Fibroblast of skin of left biceps (primary cell): ENCODE data around the gene MYO9B.

Experiments
- DNase-seq, 2 experiments: peaks; one replicate each; pipeline ENCODE4 v3.0.0-alpha.2; 2013; ENCODE audit warnings: low read depth in 2 of 2

MYO9B gene

GRCh38 chr19:17213334-17213733 lies 137.8 kb downstream of the MYO9B start:
- DNase-seq: no peak

- no peak for DNase-seq
Observed at GRCh38 chr19:17214508-17215126, 139.0 kb downstream of the MYO9B start.

GRCh38 chr19:17215127-17215971 lies 139.8 kb downstream of the MYO9B start, which contains the start of gene USE1:
Gene USE1, plus strand, starts transcription at chr19:17215357. Its CDS starts 49 bp downstream, at chr19:17215406.
- DNase-seq: peak; percentile 72 to 75

- no peak for DNase-seq
Observed at GRCh38 chr19:17216058-17216670, 140.6 kb downstream of the MYO9B start.

GRCh38 chr19:17219286-17219685 lies 143.7 kb downstream of the MYO9B start:
- DNase-seq: no peak

GRCh38 chr19:17220207-17220758 lies 144.7 kb downstream of the MYO9B start:
- no peak for DNase-seq

GRCh38 chr19:17225053-17225452 lies 149.5 kb downstream of the MYO9B start:
- DNase-seq: no peak

- peak; percentile 83 to 87 for DNase-seq
Observed at GRCh38 chr19:17226002-17226933, 150.7 kb downstream of the MYO9B start, which contains the start of gene OCEL1. Gene OCEL1, plus strand, starts transcription at chr19:17226226. Its CDS starts 22 bp downstream, at chr19:17226248.

GRCh38 chr19:17227798-17228367 lies 152.3 kb downstream of the MYO9B start:
- no peak for DNase-seq

- DNase-seq: no peak
Observed at GRCh38 chr19:17229890-17230289, 154.3 kb downstream of the MYO9B start.

GRCh38 chr19:17232258-17232657 lies 156.7 kb downstream of the MYO9B start:
- no peak for DNase-seq

GRCh38 chr19:17234911-17235299 lies 159.3 kb downstream of the MYO9B start:
- DNase-seq: no peak

- DNase-seq: peak in 1 of 2 experiments; percentile 15
Observed at GRCh38 chr19:17235300-17235970, 159.9 kb downstream of the MYO9B start.

- no peak for DNase-seq
Observed at GRCh38 chr19:17235971-17236777, 160.6 kb downstream of the MYO9B start.

- no peak for DNase-seq
Observed at GRCh38 chr19:17236811-17237543, 161.4 kb downstream of the MYO9B start.

- no peak for DNase-seq
Observed at GRCh38 chr19:17237747-17238706, 162.4 kb downstream of the MYO9B start.

GRCh38 chr19:17240062-17240752 lies 164.6 kb downstream of the MYO9B start:
- DNase-seq: no peak
